ENCODE data around the gene RAI2. TPM values are rescaled to one million over a fixed set of nuclear protein-coding genes. Genes with fewer than 3 reads are reported as not detected.

RAI2 gene
- total and polyA plus RNA-seq, 2 donors (not counting 1 experiment from before 2014, with no cell fraction given) = 0.91 to 2.1 TPM

- Histone ChIP-seq H3K27ac (ENCODE audit: insufficient read depth, low read length) (no peak overlapping the region), H4K20me1 (ENCODE audit: control insufficient read depth, extremely low read depth, insufficient read depth, low read length) (no peaks in the 10 kb centered on the region), H3K9me3 (ENCODE audit: control insufficient read depth, insufficient read depth, low read depth, low read length) (no peaks in the 10 kb centered on the region), H3K79me2 (ENCODE audit: control insufficient read depth, insufficient read depth, low read length) (no peaks in the 10 kb centered on the region), H3K36me3 (ENCODE audit: control insufficient read depth, insufficient read depth, low read length) (no peaks in the 10 kb centered on the region), H3K4me1 (ENCODE audit: control insufficient read depth, extremely low read depth, insufficient read depth, low read length) (no peaks in the 10 kb centered on the region), H3K9ac (ENCODE audit: insufficient read depth, low read length) (no peak overlapping the region), H2AFZ (ENCODE audit: low read length) (no peak overlapping the region), H3K4me3 (replicated peaks in 1 of 4; ENCODE audit: control extremely low read depth in 1 of 4, insufficient read depth in 1 of 4, low read depth in 3 of 4, low read length in 4 of 4) (no peak overlapping the region), H3K27me3 (ENCODE audit: control insufficient read depth, insufficient read depth, low read length) (no peaks in the 10 kb centered on the region), H3K4me2 (ENCODE audit: extremely low read depth, insufficient read depth, low read length) (no peak overlapping the region)
- DNase-seq (ENCODE audit: low read depth in 2 of 2) = no peak
- TF ChIP-seq, protein P1, sequence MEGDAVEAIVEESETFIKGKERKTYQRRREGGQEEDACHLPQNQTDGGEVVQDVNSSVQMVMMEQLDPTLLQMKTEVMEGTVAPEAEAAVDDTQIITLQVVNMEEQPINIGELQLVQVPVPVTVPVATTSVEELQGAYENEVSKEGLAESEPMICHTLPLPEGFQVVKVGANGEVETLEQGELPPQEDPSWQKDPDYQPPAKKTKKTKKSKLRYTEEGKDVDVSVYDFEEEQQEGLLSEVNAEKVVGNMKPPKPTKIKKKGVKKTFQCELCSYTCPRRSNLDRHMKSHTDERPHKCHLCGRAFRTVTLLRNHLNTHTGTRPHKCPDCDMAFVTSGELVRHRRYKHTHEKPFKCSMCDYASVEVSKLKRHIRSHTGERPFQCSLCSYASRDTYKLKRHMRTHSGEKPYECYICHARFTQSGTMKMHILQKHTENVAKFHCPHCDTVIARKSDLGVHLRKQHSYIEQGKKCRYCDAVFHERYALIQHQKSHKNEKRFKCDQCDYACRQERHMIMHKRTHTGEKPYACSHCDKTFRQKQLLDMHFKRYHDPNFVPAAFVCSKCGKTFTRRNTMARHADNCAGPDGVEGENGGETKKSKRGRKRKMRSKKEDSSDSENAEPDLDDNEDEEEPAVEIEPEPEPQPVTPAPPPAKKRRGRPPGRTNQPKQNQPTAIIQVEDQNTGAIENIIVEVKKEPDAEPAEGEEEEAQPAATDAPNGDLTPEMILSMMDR (conservative IDR thresholded peaks at IDR 0.05 in 1 of 2, IDR thresholded peaks at IDR 0.05 in 1 of 2; ENCODE audit: low read depth in 1 of 2, low read length in 2 of 2) = no peak
- TF ChIP-seq EZH2 (IDR thresholded peaks at IDR 0.05; ENCODE audit: low read length, missing control alignments) = no peak
These were observed 12.4 kb downstream of the RAI2 start for GRCh38 chrX:17848545-17849265.

DNA sequence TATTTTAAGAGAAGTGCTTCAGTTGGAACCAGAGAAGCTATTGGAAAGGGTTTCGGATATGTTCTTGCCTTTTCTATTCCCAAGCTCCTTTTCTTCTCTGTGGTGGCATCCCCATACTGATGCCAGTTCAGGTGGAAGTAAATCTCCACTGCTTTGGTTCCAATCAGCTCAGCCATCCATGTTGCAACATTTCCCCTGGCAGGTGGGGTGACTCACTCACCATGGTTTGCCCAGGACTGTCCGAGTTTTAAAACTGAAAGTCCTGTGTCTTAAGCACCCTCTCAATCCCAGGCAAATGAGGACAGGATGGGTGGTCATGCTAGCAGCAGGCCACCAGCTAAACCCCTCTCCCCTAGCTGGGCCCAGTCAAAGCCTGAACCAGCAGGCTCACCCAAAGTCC, 15.1 kb downstream of the RAI2 start:
- no peak for DNase-seq (ENCODE audit: low read depth in 2 of 2)
- no peak overlapping the region for H3K9ac ChIP-seq (ENCODE audit: insufficient read depth, low read length)
- H3K36me3 ChIP-seq (ENCODE audit: control insufficient read depth, insufficient read depth, low read length) = no peaks in the 10 kb centered on the region
- no peak overlapping the region for H3K4me3 ChIP-seq (replicated peaks in 1 of 4; ENCODE audit: control extremely low read depth in 1 of 4, insufficient read depth in 1 of 4, low read depth in 3 of 4, low read length in 4 of 4)
- no peaks in the 10 kb centered on the region for H4K20me1 ChIP-seq (ENCODE audit: control insufficient read depth, extremely low read depth, insufficient read depth, low read length)
- H3K79me2 ChIP-seq (ENCODE audit: control insufficient read depth, insufficient read depth, low read length) = no peaks in the 10 kb centered on the region
- TF ChIP-seq, protein P1 (conservative IDR thresholded peaks at IDR 0.05 in 1 of 2, IDR thresholded peaks at IDR 0.05 in 1 of 2; ENCODE audit: low read depth in 1 of 2, low read length in 2 of 2) = no peak
- TF ChIP-seq EZH2 (IDR thresholded peaks at IDR 0.05; ENCODE audit: low read length, missing control alignments) = no peak
- no peak overlapping the region for H2AFZ ChIP-seq (ENCODE audit: low read length)
- no peak overlapping the region for H3K27ac ChIP-seq (ENCODE audit: insufficient read depth, low read length)
- no peaks in the 10 kb centered on the region for H3K4me1 ChIP-seq (ENCODE audit: control insufficient read depth, extremely low read depth, insufficient read depth, low read length)
- H3K9me3 ChIP-seq (ENCODE audit: control insufficient read depth, insufficient read depth, low read depth, low read length) = no peaks in the 10 kb centered on the region
- H3K4me2 ChIP-seq (ENCODE audit: extremely low read depth, insufficient read depth, low read length) = no peak overlapping the region
- no peaks in the 10 kb centered on the region for H3K27me3 ChIP-seq (ENCODE audit: control insufficient read depth, insufficient read depth, low read length)

- H2AFZ ChIP-seq (ENCODE audit: low read length) = no peak overlapping the region
- DNase-seq (ENCODE audit: low read depth in 2 of 2) = no peak
- H3K27me3 ChIP-seq (ENCODE audit: control insufficient read depth, insufficient read depth, low read length) = no peaks in the 10 kb centered on the region
- no peak overlapping the region for H3K4me3 ChIP-seq (replicated peaks in 1 of 4; ENCODE audit: control extremely low read depth in 1 of 4, insufficient read depth in 1 of 4, low read depth in 3 of 4, low read length in 4 of 4)
- TF ChIP-seq, protein P1 (conservative IDR thresholded peaks at IDR 0.05 in 1 of 2, IDR thresholded peaks at IDR 0.05 in 1 of 2; ENCODE audit: low read depth in 1 of 2, low read length in 2 of 2) = no peak
- TF ChIP-seq EZH2 (IDR thresholded peaks at IDR 0.05; ENCODE audit: low read length, missing control alignments) = no peak
- H3K27ac ChIP-seq (ENCODE audit: insufficient read depth, low read length) = no peak overlapping the region
- H3K36me3 ChIP-seq (ENCODE audit: control insufficient read depth, insufficient read depth, low read length) = no peaks in the 10 kb centered on the region
- H4K20me1 ChIP-seq (ENCODE audit: control insufficient read depth, extremely low read depth, insufficient read depth, low read length) = no peaks in the 10 kb centered on the region
- no peak overlapping the region for H3K4me2 ChIP-seq (ENCODE audit: extremely low read depth, insufficient read depth, low read length)
- H3K9me3 ChIP-seq (ENCODE audit: control insufficient read depth, insufficient read depth, low read depth, low read length) = no peaks in the 10 kb centered on the region
- H3K79me2 ChIP-seq (ENCODE audit: control insufficient read depth, insufficient read depth, low read length) = no peaks in the 10 kb centered on the region
- H3K9ac ChIP-seq (ENCODE audit: insufficient read depth, low read length) = no peak overlapping the region
- H3K4me1 ChIP-seq (ENCODE audit: control insufficient read depth, extremely low read depth, insufficient read depth, low read length) = no peaks in the 10 kb centered on the region
These were observed 16.9 kb downstream of the RAI2 start for GRCh38 chrX:17844236-17844635.

All from fibroblast of lung (primary cell).